Measurements from ENCODE around the gene WNT5B.

Gene WNT5B

GRCh38 chr12:1628666-1629337 lies at the start of gene WNT5B:
Gene WNT5B (plus strand): TSS chr12:1629231. CDS start chr12:1631355, 2,124 bp downstream.
- Histone ChIP-seq H3K27me3 (ENCODE audit: low read depth, low read length) (0 out of 2 replicates have a peak, but pooled peaks cover 6% of the 10 kb centered on the region), H3K27ac (ENCODE audit: low read length) (no peak within 1 kb of the TSS), H3K4me3 (ENCODE audit: low read length) (peak within 1 kb of the TSS; percentile 81), H3K9ac (ENCODE audit: low read length) (peak within 1 kb of the TSS; percentile 43), H3K79me2 (ENCODE audit: low read length) (no peaks in the 10 kb centered on the region), H3K4me1 (ENCODE audit: low read length) (peaks cover 11% of the 10 kb centered on the region), H3K9me3 (ENCODE audit: insufficient read depth, low read length) (no peaks in the 10 kb centered on the region), H3K4me2 (ENCODE audit: low read length) (peak within 1 kb of the TSS; percentile 84), H2AFZ (ENCODE audit: low read depth, low read length) (no peak within 1 kb of the TSS), H4K20me1 (ENCODE audit: insufficient read depth, low read length) (0 out of 2 replicates have a peak, but pooled peaks cover under 1% of the 10 kb centered on the region), H3K36me3 (replicated peaks; ENCODE audit: low read depth, low read length) (no peaks in the 10 kb centered on the region)
- TF ChIP-seq CTCF (IDR thresholded peaks at IDR 0.05; ENCODE audit: low read depth, low read length) (no peak), EZH2phosphoT487 (IDR thresholded peaks at IDR 0.05; ENCODE audit: low read depth) (no peak)

- no peak overlapping the region for H3K27ac ChIP-seq (ENCODE audit: low read length)
- H3K27me3 ChIP-seq (ENCODE audit: low read depth, low read length): no peaks in the 10 kb centered on the region
- H4K20me1 ChIP-seq (ENCODE audit: insufficient read depth, low read length): peaks cover 4% of the 10 kb centered on the region; the same call in 1 of the 2 replicates
- TF ChIP-seq CTCF (IDR thresholded peaks at IDR 0.05; ENCODE audit: low read depth, low read length): no peak
- H3K4me2 ChIP-seq (ENCODE audit: low read length): no peak overlapping the region
- H3K79me2 ChIP-seq (ENCODE audit: low read length): no peaks in the 10 kb centered on the region
- peaks cover 48% of the 10 kb centered on the region for H3K4me1 ChIP-seq (ENCODE audit: low read length)
- no peaks in the 10 kb centered on the region for H3K36me3 ChIP-seq (replicated peaks; ENCODE audit: low read depth, low read length)
- H3K4me3 ChIP-seq (ENCODE audit: low read length): no peak overlapping the region
- no peak overlapping the region for H3K9ac ChIP-seq (ENCODE audit: low read length)
- H2AFZ ChIP-seq (ENCODE audit: low read depth, low read length): no peak overlapping the region
- no peaks in the 10 kb centered on the region for H3K9me3 ChIP-seq (ENCODE audit: insufficient read depth, low read length)
These were observed 49.2 kb upstream of the WNT5B start for GRCh38 chr12:1579651-1580435.

GRCh38 chr12:1580526-1580925 lies 48.5 kb upstream of the WNT5B start:
- TF ChIP-seq EZH2phosphoT487 (IDR thresholded peaks at IDR 0.05; ENCODE audit: low read depth): no peak
- no peaks in the 10 kb centered on the region for H3K27me3 ChIP-seq (ENCODE audit: low read depth, low read length)
- no peak overlapping the region for H3K4me2 ChIP-seq (ENCODE audit: low read length)
- no peaks in the 10 kb centered on the region for H3K79me2 ChIP-seq (ENCODE audit: low read length)
- no peak overlapping the region for H2AFZ ChIP-seq (ENCODE audit: low read depth, low read length)
- H3K36me3 ChIP-seq (replicated peaks; ENCODE audit: low read depth, low read length): no peaks in the 10 kb centered on the region
- H3K9me3 ChIP-seq (ENCODE audit: insufficient read depth, low read length): no peaks in the 10 kb centered on the region
- H3K27ac ChIP-seq (ENCODE audit: low read length): no peak overlapping the region
- no peak overlapping the region for H3K4me3 ChIP-seq (ENCODE audit: low read length)
- H3K9ac ChIP-seq (ENCODE audit: low read length): no peak overlapping the region
- H4K20me1 ChIP-seq (ENCODE audit: insufficient read depth, low read length): peaks cover 4% of the 10 kb centered on the region; the same call in 1 of the 2 replicates
- peaks cover 48% of the 10 kb centered on the region for H3K4me1 ChIP-seq (ENCODE audit: low read length)

- no peaks in the 10 kb centered on the region for H3K9me3 ChIP-seq (ENCODE audit: insufficient read depth, low read length)
- no peaks in the 10 kb centered on the region for H3K36me3 ChIP-seq (replicated peaks; ENCODE audit: low read depth, low read length)
- H3K9ac ChIP-seq (ENCODE audit: low read length): no peak overlapping the region
- H4K20me1 ChIP-seq (ENCODE audit: insufficient read depth, low read length): peaks cover 4% of the 10 kb centered on the region; the same call in 1 of the 2 replicates
- H2AFZ ChIP-seq (ENCODE audit: low read depth, low read length): no peak overlapping the region
- H3K79me2 ChIP-seq (ENCODE audit: low read length): no peaks in the 10 kb centered on the region
- peaks cover 44% of the 10 kb centered on the region for H3K4me1 ChIP-seq (ENCODE audit: low read length)
- H3K27me3 ChIP-seq (ENCODE audit: low read depth, low read length): no peaks in the 10 kb centered on the region
- H3K27ac ChIP-seq (ENCODE audit: low read length): no peak overlapping the region
- H3K4me3 ChIP-seq (ENCODE audit: low read length): no peak overlapping the region
- H3K4me2 ChIP-seq (ENCODE audit: low read length): peak overlapping the region; percentile 42
- TF ChIP-seq CTCF (IDR thresholded peaks at IDR 0.05; ENCODE audit: low read depth, low read length): no peak
- no peak for TF ChIP-seq EZH2phosphoT487 (IDR thresholded peaks at IDR 0.05; ENCODE audit: low read depth)
These were observed 46.9 kb upstream of the WNT5B start for GRCh38 chr12:1581973-1582708.

Data from OCI-LY3 (cell line).